ENCODE data around the gene CNTNAP2. TPM values are rescaled to one million over a fixed set of nuclear protein-coding genes. Genes with fewer than 3 reads are reported as not detected.

CNTNAP2 gene
- total and polyA plus RNA-seq, 2 of the 8 experiments (the other 6 are each of a cell fraction or from before 2014, with no cell fraction given), result 27.9 to 71.0 TPM

DNA sequence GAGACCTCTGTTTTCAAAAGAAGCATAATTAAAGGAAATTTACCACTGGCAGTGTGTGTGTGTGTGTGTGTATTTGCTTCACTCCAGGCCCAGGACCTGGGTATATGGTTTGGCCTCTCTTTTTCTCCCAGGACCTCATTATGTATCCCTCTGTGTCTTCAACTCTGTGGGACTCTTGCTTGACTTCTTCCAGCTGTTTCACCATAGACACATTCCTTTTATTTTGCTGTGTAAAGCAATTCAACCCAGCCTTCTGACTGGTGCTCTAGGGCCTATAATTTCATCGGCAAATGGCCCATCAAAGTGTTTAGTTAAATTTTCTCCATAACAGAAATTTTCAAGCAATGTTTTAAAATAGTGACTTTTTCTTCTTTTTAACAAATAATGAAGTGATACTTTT is 954.3 kb downstream of the CNTNAP2 start:
- Histone ChIP-seq H3K23ac (ENCODE audit: insufficient read length) (no peak overlapping the region), H3K23me2 (ENCODE audit: low read depth, low read length) (no peaks in the 10 kb centered on the region), H3K9ac (replicated peaks in 1 of 4; ENCODE audit: extremely low read depth in 1 of 4, low read depth in 3 of 4, low read length in 3 of 4) (no peak overlapping the region), H4K5ac (ENCODE audit: insufficient read length, low read depth, low read length) (no peak overlapping the region), H3K56ac (replicated peaks; ENCODE audit: insufficient read length, low read depth, low read length) (no peak overlapping the region), H3K79me2 (ENCODE audit: control insufficient read depth in 1 of 2, insufficient read depth in 2 of 2, low read length in 2 of 2) (no peaks in the 10 kb centered on the region), H4K8ac (ENCODE audit: extremely low read depth, insufficient read depth, low read length) (no peak overlapping the region), H3K36me3 (ENCODE audit: control insufficient read depth in 2 of 4, insufficient read depth in 4 of 4, low read length in 3 of 4) (no peaks in the 10 kb centered on the region), H4K20me1 (replicated peaks in 1 of 2; ENCODE audit: control insufficient read depth in 1 of 2, insufficient read depth in 2 of 2, low read length in 2 of 2) (no peaks in the 10 kb centered on the region), H3K4me1 (replicated peaks in 1 of 4; ENCODE audit: control insufficient read depth in 3 of 4, insufficient read depth in 4 of 4, low read length in 3 of 4) (no peaks in the 10 kb centered on the region), H2BK15ac (ENCODE audit: low read length) (no peak overlapping the region), H3K79me1 (ENCODE audit: low read depth, low read length) (no peaks in the 10 kb centered on the region), H3K27me3 (replicated peaks in 1 of 4; ENCODE audit: control insufficient read depth in 3 of 4, extremely low read depth in 1 of 4, insufficient read depth in 3 of 4, low read length in 3 of 4) (no peaks in the 10 kb centered on the region), H3K9me3 (ENCODE audit: insufficient read depth in 2 of 2, low read depth in 1 of 2, low read length in 1 of 2) (no peaks in the 10 kb centered on the region), H2BK120ac (replicated peaks; ENCODE audit: low read depth, low read length) (no peak overlapping the region), H3K4me3 (ENCODE audit: extremely low read depth in 1 of 4, insufficient read depth in 2 of 4, low read depth in 3 of 4, low read length in 4 of 4) (no peak overlapping the region), H3K4ac (replicated peaks; ENCODE audit: insufficient read length, low read depth, low read length) (no peak overlapping the region), H2BK12ac (ENCODE audit: low read depth, low read length) (no peak overlapping the region), H2BK20ac (ENCODE audit: low read length) (no peak overlapping the region), H3K27ac (ENCODE audit: low read depth, low read length) (no peak overlapping the region), H2BK5ac (ENCODE audit: low read depth, low read length) (no peak overlapping the region), H3K18ac (ENCODE audit: extremely low read depth, low read length) (no peak overlapping the region), H2AFZ (ENCODE audit: low read length) (no peak overlapping the region), H4K91ac (replicated peaks; ENCODE audit: insufficient read length, low read length) (no peak overlapping the region), H2AK5ac (ENCODE audit: low read depth, low read length) (no peak overlapping the region), H3K14ac (ENCODE audit: insufficient read length) (no peak overlapping the region), H3K4me2 (ENCODE audit: insufficient read depth in 1 of 2, low read depth in 2 of 2, low read length in 2 of 2) (no peak overlapping the region)
- CTCF ChIA-PET (ENCODE audit: partially characterized antibody), result interaction anchor here (0.6 to 1.6 kb wide), 4 partner anchors 15 to 289 kb away, joined by 3 to 4 read pairs (median 3); no protein-coding TSS in a partner anchor
- WGBS, 2 experiments (ENCODE audit: extremely low coverage in 1 of 2, insufficient coverage in 1 of 2, insufficient read length in 1 of 2, insufficient replicate concordance in 2 of 2, low coverage in 1 of 2, low lambda C conversion rate in 2 of 2, missing lambda C conversion rate in 1 of 2), result 94% methylated on average over 1 of the region's 1 CpG; no CpG with 5 or more reads in 1 of the 2 experiments
- POLR2A ChIA-PET (ENCODE audit: partially characterized antibody), result no interaction called here
- FAIRE-seq (no peak), DNase-seq (ENCODE audit: low read depth in 1 of 2, low spot score in 2 of 2) (no peak)
- TF ChIP-seq EZH2 (IDR thresholded peaks at IDR 0.05; ENCODE audit: low read depth, low read length, severe bottlenecking), result no peak
- no peak for TF ChIP-seq SP1 (IDR thresholded peaks at IDR 0.05; ENCODE audit: low read depth, low read length)
- no peak for TF ChIP-seq BRCA1 (IDR thresholded peaks at IDR 0.05; ENCODE audit: low read depth, low read length)
